Measurements from ENCODE around the gene SNRPB. TPM values are rescaled to one million over a fixed set of nuclear protein-coding genes. Genes with fewer than 3 reads are reported as not detected.
A peak's percentile ranks its signal among the peaks of the same experiment; 100 is the strongest.

The SNRPB gene
- polyA plus RNA-seq, 1 donor from 2014 or later: 334 TPM

- Mint-ChIP-seq H3K4me1 (no peaks in the 10 kb centered on the region), H3K4me3 (no peak overlapping the region), H3K27me3 (no peaks in the 10 kb centered on the region), H3K27ac (peak overlapping the region in 1 of 3 donors; percentile 43), H3K9me3 (peaks cover 0 to 9% (median 0%) of the 10 kb centered on the region in 3 donors), H3K36me3 (peaks cover 24% of the 10 kb centered on the region)
These were observed 15.1 kb upstream of the SNRPB start for GRCh38 chr20:2485661-2486060.

- no peak overlapping the region for H3K27ac Mint-ChIP-seq
- H3K27me3 Mint-ChIP-seq: no peaks in the 10 kb centered on the region
- H3K9me3 Mint-ChIP-seq: peaks cover 0 to 13% (median 0%) of the 10 kb centered on the region in 3 donors
- H3K4me1 Mint-ChIP-seq: no peaks in the 10 kb centered on the region
- H3K4me3 Mint-ChIP-seq: no peak overlapping the region
- peaks cover 24% of the 10 kb centered on the region for H3K36me3 Mint-ChIP-seq
These were observed 14.5 kb upstream of the SNRPB start for GRCh38 chr20:2485080-2485479.

GRCh38 chr20:2483504-2483903 is 12.9 kb upstream of the SNRPB start:
- Mint-ChIP-seq H3K36me3 (peaks cover 28% of the 10 kb centered on the region), H3K4me3 (no peak overlapping the region), H3K27ac (no peak overlapping the region), H3K9me3 (peaks cover 0 to 13% (median 0%) of the 10 kb centered on the region in 3 donors), H3K4me1 (no peaks in the 10 kb centered on the region), H3K27me3 (no peaks in the 10 kb centered on the region)

GRCh38 chr20:2480381-2480780 is 9.8 kb upstream of the SNRPB start:
- no peak overlapping the region for H3K27ac Mint-ChIP-seq
- H3K36me3 Mint-ChIP-seq: peaks cover 30% of the 10 kb centered on the region
- H3K27me3 Mint-ChIP-seq: no peaks in the 10 kb centered on the region
- peaks cover 0 to 13% (median 1%) of the 10 kb centered on the region in 3 donors for H3K9me3 Mint-ChIP-seq
- no peaks in the 10 kb centered on the region for H3K4me1 Mint-ChIP-seq
- H3K4me3 Mint-ChIP-seq: no peak overlapping the region

GRCh38 chr20:2476742-2477615 is 6.4 kb upstream of the SNRPB start:
- Mint-ChIP-seq H3K4me3 (no peak overlapping the region), H3K4me1 (no peaks in the 10 kb centered on the region), H3K9me3 (peaks cover 0 to 13% (median 1%) of the 10 kb centered on the region in 3 donors), H3K27me3 (no peaks in the 10 kb centered on the region), H3K36me3 (peaks cover 14% of the 10 kb centered on the region), H3K27ac (peak overlapping the region in 1 of 3 donors; percentile 48)

- no peak overlapping the region for H3K27ac Mint-ChIP-seq
These were observed 5.5 kb upstream of the SNRPB start for GRCh38 chr20:2475850-2476741.

GRCh38 chr20:2473516-2473915 is 2.9 kb upstream of the SNRPB start:
- Mint-ChIP-seq H3K36me3 (peaks cover 3% of the 10 kb centered on the region), H3K4me1 (peaks cover 13 to 16% (median 16%) of the 10 kb centered on the region in 3 donors), H3K27me3 (no peaks in the 10 kb centered on the region), H3K9me3 (peaks cover 0 to 1% (median 0%) of the 10 kb centered on the region in 3 donors), H3K27ac (peak overlapping the region in 1 of 3 donors; percentile 47), H3K4me3 (no peak overlapping the region)

More at GRCh38 chr20:2475850-2476741, 5.5 kb upstream of the SNRPB start:
- no peaks in the 10 kb centered on the region for H3K27me3 Mint-ChIP-seq
- peaks cover 0 to 8% (median 1%) of the 10 kb centered on the region in 3 donors for H3K9me3 Mint-ChIP-seq
- H3K4me3 Mint-ChIP-seq: no peak overlapping the region
- H3K4me1 Mint-ChIP-seq: peaks cover 0 to 2% (median 2%) of the 10 kb centered on the region in 3 donors
- H3K36me3 Mint-ChIP-seq: peaks cover 7% of the 10 kb centered on the region

- H3K36me3 Mint-ChIP-seq: peaks cover 13% of the 10 kb centered on the region
- H3K9me3 Mint-ChIP-seq: no peaks in the 10 kb centered on the region
- peak overlapping the region; percentile 98 to 99 (median 98) for H3K4me3 Mint-ChIP-seq
- H3K27me3 Mint-ChIP-seq: no peaks in the 10 kb centered on the region
- peak overlapping the region; percentile 97 to 99 (median 99) for H3K27ac Mint-ChIP-seq
- H3K4me1 Mint-ChIP-seq: peaks cover 19 to 29% (median 28%) of the 10 kb centered on the region in 3 donors
These were observed 582 bp downstream of the SNRPB start for GRCh38 chr20:2469991-2470422.

- peak overlapping the region; percentile 60 to 85 (median 80) for H3K4me3 Mint-ChIP-seq
- H3K9me3 Mint-ChIP-seq: no peaks in the 10 kb centered on the region
- H3K27me3 Mint-ChIP-seq: no peaks in the 10 kb centered on the region
- peak overlapping the region in 2 of 3 donors; percentile 47 to 88 for H3K27ac Mint-ChIP-seq
- H3K36me3 Mint-ChIP-seq: peaks cover 13% of the 10 kb centered on the region
- peaks cover 19 to 29% (median 28%) of the 10 kb centered on the region in 3 donors for H3K4me1 Mint-ChIP-seq
These were observed 1.8 kb downstream of the SNRPB start for GRCh38 chr20:2468581-2469407.

GRCh38 chr20:2467412-2467811 is 3.2 kb downstream of the SNRPB start:
- Mint-ChIP-seq H3K4me3 (peak overlapping the region in 1 of 4 donors; percentile 76), H3K36me3 (peaks cover 14% of the 10 kb centered on the region), H3K9me3 (no peaks in the 10 kb centered on the region), H3K27me3 (no peaks in the 10 kb centered on the region), H3K4me1 (peaks cover 19 to 29% (median 28%) of the 10 kb centered on the region in 3 donors), H3K27ac (peak overlapping the region in 2 of 3 donors; percentile 47 to 71)

GRCh38 chr20:2465100-2465499 is 5.5 kb downstream of the SNRPB start:
- no peaks in the 10 kb centered on the region for H3K27me3 Mint-ChIP-seq
- H3K27ac Mint-ChIP-seq: peak overlapping the region in 1 of 3 donors; percentile 78
- H3K4me3 Mint-ChIP-seq: peak overlapping the region in 1 of 4 donors; percentile 73
- no peaks in the 10 kb centered on the region for H3K9me3 Mint-ChIP-seq
- H3K36me3 Mint-ChIP-seq: peaks cover 14% of the 10 kb centered on the region
- peaks cover 14 to 23% (median 22%) of the 10 kb centered on the region in 3 donors for H3K4me1 Mint-ChIP-seq

GRCh38 chr20:2463616-2464365 is 6.8 kb downstream of the SNRPB start:
- Mint-ChIP-seq H3K4me3 (no peak overlapping the region), H3K27ac (peak overlapping the region in 1 of 3 donors; percentile 65), H3K4me1 (peaks cover 5 to 16% (median 14%) of the 10 kb centered on the region in 3 donors), H3K9me3 (no peaks in the 10 kb centered on the region), H3K36me3 (peaks cover 15% of the 10 kb centered on the region), H3K27me3 (no peaks in the 10 kb centered on the region)

GRCh38 chr20:2462484-2462883 is 8.1 kb downstream of the SNRPB start:
- Mint-ChIP-seq H3K9me3 (no peaks in the 10 kb centered on the region), H3K4me1 (peaks cover 0 to 7% (median 2%) of the 10 kb centered on the region in 3 donors), H3K36me3 (peaks cover 18% of the 10 kb centered on the region), H3K4me3 (no peak overlapping the region), H3K27me3 (no peaks in the 10 kb centered on the region), H3K27ac (no peak overlapping the region)
